ACC112 (cell line): ENCODE measurements around the gene ABR.

Experiments
- H2AFZ ChIP-seq: fragments of 200-600 bp; sonication (generic); one replicate; pipeline ENCODE4 v1.6.0; 2017; ENCODE audit warnings: antibody characterized with exemption, low read length; ENCODE audit not compliant: unreplicated experiment
- H3K27ac ChIP-seq: fragments of 200-600 bp; sonication (generic); 2 replicates; pipeline ENCODE4 v1.5.1; 2014; ENCODE audit warnings: low read depth, mild to moderate bottlenecking, antibody characterized with exemption, low read length, moderate library complexity
- H3K27me3 ChIP-seq: fragments of 200-600 bp; sonication (generic); 2 replicates; pipeline ENCODE4 v1.6.1; 2014; ENCODE audit warnings: mild to moderate bottlenecking, antibody characterized with exemption, low read length, moderate library complexity, mixed read lengths; ENCODE audit not compliant: insufficient read depth
- H3K36me3 ChIP-seq: fragments of 200-600 bp; sonication (generic); 2 replicates; pipeline ENCODE4 v1.6.1; 2016; ENCODE audit warnings: mild to moderate bottlenecking, antibody characterized with exemption, low read length, moderate library complexity, mixed read lengths; ENCODE audit not compliant: insufficient read depth
- H3K4me1 ChIP-seq: fragments of 200-600 bp; sonication (generic); one replicate; pipeline ENCODE4 v1.6.1; 2016; ENCODE audit warnings: low read length, mixed read lengths; ENCODE audit not compliant: insufficient read depth, unreplicated experiment, control insufficient read depth
- H3K4me3 ChIP-seq: fragments of 200-600 bp; sonication (generic); 2 replicates; pipeline ENCODE4 v1.5.1; 2014; ENCODE audit warnings: mild to moderate bottlenecking, low read depth, low read length
- H3K79me2 ChIP-seq: fragments of 200-600 bp; sonication (generic); one replicate; pipeline ENCODE4 v1.6.0; 2016; ENCODE audit warnings: low read length; ENCODE audit not compliant: control insufficient read depth, unreplicated experiment, insufficient read depth

The ABR gene

DNA sequence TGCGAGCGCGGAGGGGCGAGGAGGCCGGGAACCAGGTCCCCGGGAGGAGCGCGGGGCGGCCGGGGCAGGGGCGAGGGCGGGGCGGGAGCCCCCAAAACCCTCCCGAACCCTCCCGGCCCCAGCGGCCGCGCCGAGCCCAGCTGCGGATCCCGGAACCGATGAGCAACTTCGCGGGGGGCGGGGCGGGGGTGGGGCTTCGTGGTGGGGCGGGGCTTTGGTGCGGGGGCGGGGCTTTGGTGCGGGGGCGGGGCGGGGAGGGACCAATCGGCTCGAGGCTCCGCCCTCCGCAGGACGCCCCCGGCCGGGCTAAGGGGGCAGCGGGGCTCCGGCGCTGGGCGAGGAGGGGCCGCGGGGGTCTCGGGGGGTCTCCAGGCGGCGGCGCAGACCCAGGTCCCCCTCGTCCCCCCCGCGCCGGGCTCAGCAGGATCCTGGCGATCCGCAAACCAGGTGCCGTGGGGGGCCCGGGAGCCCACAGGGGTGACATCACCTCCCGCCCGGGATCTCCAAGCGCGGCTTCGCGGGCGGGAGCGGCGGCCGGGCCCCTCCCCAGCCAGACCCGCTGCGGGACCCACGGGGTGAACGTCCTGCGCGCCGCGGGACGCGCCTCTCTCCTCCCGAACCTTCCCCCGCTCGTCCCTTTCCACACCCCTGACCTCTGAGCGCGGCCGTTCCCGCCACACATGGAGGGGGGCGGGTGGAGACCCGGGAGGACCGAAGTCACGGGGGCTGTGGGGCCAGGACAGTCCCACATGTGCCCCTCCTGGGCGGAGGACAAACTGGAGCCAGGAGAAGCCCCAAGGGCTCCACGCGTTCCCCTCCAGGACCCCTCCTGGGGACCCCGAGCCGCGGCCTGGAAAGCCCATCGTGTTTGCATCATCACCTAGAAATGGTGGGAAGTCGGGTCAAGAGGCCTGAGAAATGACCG is at the start of gene ABR:
TSS of gene ABR (minus strand) at position 164 of the 925 bp plus-strand sequence. CDS start 254 bp downstream, outside the sequence.
- Histone ChIP-seq H3K79me2 (no peaks in the 10 kb centered on the region), H3K27me3 (peaks cover 12% of the 10 kb centered on the region; the same call in 1 of the 2 replicates), H3K4me1 (peaks cover 5% of the 10 kb centered on the region), H3K36me3 (no peaks in the 10 kb centered on the region), H2AFZ (peak within 1 kb of the TSS; percentile 60), H3K27ac (no peak within 1 kb of the TSS), H3K4me3 (peak within 1 kb of the TSS; percentile 83)

DNA sequence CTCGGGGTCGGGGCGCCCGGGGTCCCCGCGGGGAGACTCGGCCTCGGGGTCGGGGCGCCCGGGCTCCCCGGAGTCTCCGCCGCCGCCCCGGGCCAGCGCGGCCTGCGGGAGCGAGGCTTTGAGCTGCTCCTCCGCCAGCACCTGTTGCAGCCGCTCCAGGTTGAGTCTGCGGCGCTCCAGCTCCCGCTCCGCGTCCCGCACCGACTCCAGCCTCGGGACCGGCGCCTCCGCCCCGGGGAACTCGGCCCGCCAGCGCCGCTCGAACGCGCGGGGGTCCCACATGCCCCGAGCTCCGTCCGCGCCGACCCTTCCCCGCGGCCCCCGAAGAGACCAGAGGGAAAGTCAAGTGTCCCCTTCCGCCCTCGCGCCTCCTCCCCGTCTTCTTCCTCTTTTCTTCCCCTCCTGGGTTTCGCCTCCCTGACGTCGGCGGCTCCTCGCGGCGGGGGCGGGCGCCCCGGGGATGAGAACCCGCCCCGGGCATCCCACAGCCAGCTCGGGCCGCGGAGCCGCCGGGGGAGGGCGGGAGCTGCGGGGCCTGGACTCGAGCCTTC is 49.6 kb upstream of the ABR start:
- Histone ChIP-seq H3K27ac (no peak overlapping the region), H3K4me3 (peak overlapping the region; percentile 68), H3K27me3 (peaks cover 49% of the 10 kb centered on the region), H2AFZ (peak overlapping the region; percentile 65), H3K79me2 (no peaks in the 10 kb centered on the region), H3K36me3 (no peaks in the 10 kb centered on the region), H3K4me1 (peaks cover 10% of the 10 kb centered on the region)

DNA sequence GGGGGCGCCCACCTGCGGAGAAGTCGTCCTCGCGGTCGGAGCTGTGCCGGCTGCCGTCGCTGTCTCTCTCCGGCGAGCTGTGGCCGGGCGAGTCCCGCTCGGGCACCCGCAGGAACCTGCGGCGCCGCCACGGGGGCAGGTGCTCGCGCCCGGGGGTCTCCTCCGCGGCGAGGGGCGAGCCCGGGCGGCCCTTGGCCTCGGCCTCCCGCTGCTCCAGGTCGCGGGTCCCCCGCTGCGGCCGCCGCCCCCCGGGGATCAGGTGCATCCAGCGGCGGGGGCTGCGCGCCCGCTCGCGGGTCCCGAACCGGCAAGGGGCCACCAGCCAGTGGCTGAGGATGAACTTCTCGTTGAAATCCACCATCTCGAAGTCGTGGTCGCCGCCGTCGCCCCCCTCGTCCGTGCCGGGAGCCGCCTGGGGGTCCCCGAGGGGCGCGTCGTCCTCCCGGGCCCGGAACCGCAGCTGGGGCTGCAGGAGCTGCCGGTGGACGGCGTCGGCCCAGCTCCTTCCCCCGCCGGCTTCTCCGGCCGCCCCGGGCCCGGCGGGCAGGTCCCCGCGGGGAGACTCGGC is 49.1 kb upstream of the ABR start:
- H3K79me2 ChIP-seq = no peaks in the 10 kb centered on the region
- H3K36me3 ChIP-seq = no peaks in the 10 kb centered on the region
- H3K4me3 ChIP-seq = no peak overlapping the region
- H3K27me3 ChIP-seq = peaks cover 49% of the 10 kb centered on the region
- no peak overlapping the region for H3K27ac ChIP-seq
- H2AFZ ChIP-seq = peak overlapping the region; percentile 65
- H3K4me1 ChIP-seq = peaks cover 10% of the 10 kb centered on the region

GRCh38 chr17:1227917-1228780 is 48.4 kb upstream of the ABR start:
- Histone ChIP-seq H3K4me1 (peaks cover 10% of the 10 kb centered on the region), H3K27me3 (peaks cover 49% of the 10 kb centered on the region), H3K4me3 (no peak overlapping the region), H3K36me3 (no peaks in the 10 kb centered on the region), H2AFZ (no peak overlapping the region), H3K79me2 (no peaks in the 10 kb centered on the region), H3K27ac (no peak overlapping the region)

DNA sequence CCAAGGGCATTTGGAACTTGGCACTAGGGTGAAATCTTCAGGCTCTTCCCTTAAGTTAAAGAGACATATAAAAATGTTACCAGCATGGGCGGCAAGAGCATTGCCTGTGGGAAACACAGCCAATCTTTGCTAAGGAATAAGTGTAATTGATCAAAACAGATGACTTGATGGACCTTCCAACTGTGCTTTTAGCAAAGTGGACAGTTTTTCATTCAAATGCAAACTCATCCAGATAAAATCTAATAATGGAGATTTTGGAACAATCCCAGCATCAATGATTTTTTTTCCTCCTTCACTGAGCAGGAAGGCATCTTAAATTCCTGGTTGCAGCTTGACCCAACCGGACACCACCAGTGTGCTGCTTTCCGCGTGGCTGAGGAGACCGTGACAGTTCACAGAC is 47.6 kb upstream of the ABR start:
- Histone ChIP-seq H3K36me3 (no peaks in the 10 kb centered on the region), H3K27ac (no peak overlapping the region), H3K79me2 (no peaks in the 10 kb centered on the region), H2AFZ (no peak overlapping the region), H3K27me3 (peaks cover 49% of the 10 kb centered on the region), H3K4me1 (peaks cover 6% of the 10 kb centered on the region), H3K4me3 (no peak overlapping the region)

- no peaks in the 10 kb centered on the region for H3K79me2 ChIP-seq
- H3K36me3 ChIP-seq = no peaks in the 10 kb centered on the region
Measured at GRCh38 chr17:1226308-1226707, 46.5 kb upstream of the ABR start.

GRCh38 chr17:1224330-1224729 is 44.5 kb upstream of the ABR start:
- no peak overlapping the region for H3K4me3 ChIP-seq
- no peak overlapping the region for H3K27ac ChIP-seq
- peaks cover 40% of the 10 kb centered on the region for H3K27me3 ChIP-seq
- H3K4me1 ChIP-seq = no peaks in the 10 kb centered on the region
- H3K79me2 ChIP-seq = no peaks in the 10 kb centered on the region
- H2AFZ ChIP-seq = no peak overlapping the region
- no peaks in the 10 kb centered on the region for H3K36me3 ChIP-seq

More at GRCh38 chr17:1226308-1226707, 46.5 kb upstream of the ABR start:
- Histone ChIP-seq H3K4me1 (peaks cover 3% of the 10 kb centered on the region), H3K27ac (no peak overlapping the region), H3K27me3 (peaks cover 46% of the 10 kb centered on the region), H3K4me3 (no peak overlapping the region), H2AFZ (no peak overlapping the region)

GRCh38 chr17:1223662-1224061 is 43.9 kb upstream of the ABR start:
- H2AFZ ChIP-seq = no peak overlapping the region
- H3K27me3 ChIP-seq = peaks cover 33% of the 10 kb centered on the region
- no peaks in the 10 kb centered on the region for H3K79me2 ChIP-seq
- no peak overlapping the region for H3K4me3 ChIP-seq
- H3K36me3 ChIP-seq = no peaks in the 10 kb centered on the region
- no peaks in the 10 kb centered on the region for H3K4me1 ChIP-seq
- no peak overlapping the region for H3K27ac ChIP-seq

GRCh38 chr17:1222321-1222720 is 42.5 kb upstream of the ABR start:
- Histone ChIP-seq H3K27me3 (peaks cover 21% of the 10 kb centered on the region), H3K4me1 (no peaks in the 10 kb centered on the region)

DNA sequence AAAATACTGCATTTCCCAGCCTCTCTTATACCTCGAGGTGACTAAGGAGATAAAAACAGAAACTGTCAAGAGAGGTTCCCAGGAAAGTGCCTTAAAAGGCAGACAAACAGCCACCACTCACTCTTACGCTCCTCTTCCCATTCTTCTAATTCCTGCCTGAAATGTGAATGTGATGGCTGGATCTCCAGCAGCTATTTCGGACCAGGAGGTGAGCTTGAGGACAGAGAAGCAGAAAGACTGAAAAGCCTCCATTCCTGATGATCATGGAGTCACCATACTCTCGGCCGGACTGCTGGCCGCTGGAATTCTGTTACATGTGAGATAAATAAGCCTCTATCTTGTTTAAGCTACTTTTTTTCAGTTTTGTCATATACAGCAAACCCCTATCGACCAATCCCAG is 41.4 kb upstream of the ABR start:
- H3K79me2 ChIP-seq = no peaks in the 10 kb centered on the region
- no peak overlapping the region for H3K27ac ChIP-seq

More at GRCh38 chr17:1222321-1222720, 42.5 kb upstream of the ABR start:
- no peak overlapping the region for H2AFZ ChIP-seq
- no peaks in the 10 kb centered on the region for H3K79me2 ChIP-seq
- no peak overlapping the region for H3K4me3 ChIP-seq
- H3K27ac ChIP-seq = no peak overlapping the region
- no peaks in the 10 kb centered on the region for H3K36me3 ChIP-seq

More for the DNA sequence above, 41.4 kb upstream of the ABR start:
- H3K36me3 ChIP-seq = no peaks in the 10 kb centered on the region
- peaks cover 25% of the 10 kb centered on the region for H3K27me3 ChIP-seq
- no peak overlapping the region for H3K4me3 ChIP-seq
- H3K4me1 ChIP-seq = no peaks in the 10 kb centered on the region
- H2AFZ ChIP-seq = no peak overlapping the region
